AG04450 (cell line): ENCODE data around the gene APOL2. TPM values are rescaled to one million over a fixed set of nuclear protein-coding genes. Genes with fewer than 3 reads are reported as not detected.

ENCODE experiments used
- CTCF ChIA-PET: fragments of 300-600, 350-600 bp; formaldehyde crosslinking; extraction: SDS; loops from one replicate; lab custom pipeline; 2022; ENCODE audit warnings: antibody characterized with exemption, inconsistent platforms; lab: Charles Lee
- POLR2A ChIA-PET: fragments of 350-600 bp; formaldehyde crosslinking; extraction: SDS; loops from one replicate; lab custom pipeline; 2021; ENCODE audit warnings: antibody characterized with exemption, inconsistent platforms; lab: Yijun Ruan, JAX
- DNase-seq: peaks from one replicate; pipeline ENCODE4 v3.0.0-alpha.2; 2011; ENCODE audit warnings: low read depth, low spot score
- H3K27ac ChIP-seq: one replicate; pipeline ENCODE4 v1.5.1; 2012; ENCODE audit warnings: low read depth, low read length, control low read depth
- H3K27me3 ChIP-seq: one replicate; pipeline ENCODE4 v1.6.0; 2012; ENCODE audit warnings: low read length; ENCODE audit not compliant: control insufficient read depth, insufficient read depth
- H3K4me3 ChIP-seq: 2 replicates; pipeline ENCODE4 v1.5.1; 2011; ENCODE audit warnings: mild to moderate bottlenecking, low read depth, low read length, control low read depth
- H3K9me3 ChIP-seq: 2 replicates; pipeline ENCODE4 v1.5.1; 2012; ENCODE audit warnings: low read length; ENCODE audit not compliant: control insufficient read depth, insufficient read depth
- polyA plus RNA-seq: library from polyadenylated mRNA; depleted of rRNA; stranded (reverse); fragments of >200 nt; gene quantifications from 2 replicates; pipeline ENCODE4 v1.2.3, GENCODE V29; 2011
- TF ChIP-seq, protein P1 (sequence below): IDR thresholded peaks from 2 replicates; pipeline ENCODE4 v1.5.1; 2011; ENCODE audit warnings: low read depth, low read length, control low read depth, inconsistent platforms

The APOL2 gene
- polyA plus RNA-seq, 1 experiment = 19.7 TPM

DNA sequence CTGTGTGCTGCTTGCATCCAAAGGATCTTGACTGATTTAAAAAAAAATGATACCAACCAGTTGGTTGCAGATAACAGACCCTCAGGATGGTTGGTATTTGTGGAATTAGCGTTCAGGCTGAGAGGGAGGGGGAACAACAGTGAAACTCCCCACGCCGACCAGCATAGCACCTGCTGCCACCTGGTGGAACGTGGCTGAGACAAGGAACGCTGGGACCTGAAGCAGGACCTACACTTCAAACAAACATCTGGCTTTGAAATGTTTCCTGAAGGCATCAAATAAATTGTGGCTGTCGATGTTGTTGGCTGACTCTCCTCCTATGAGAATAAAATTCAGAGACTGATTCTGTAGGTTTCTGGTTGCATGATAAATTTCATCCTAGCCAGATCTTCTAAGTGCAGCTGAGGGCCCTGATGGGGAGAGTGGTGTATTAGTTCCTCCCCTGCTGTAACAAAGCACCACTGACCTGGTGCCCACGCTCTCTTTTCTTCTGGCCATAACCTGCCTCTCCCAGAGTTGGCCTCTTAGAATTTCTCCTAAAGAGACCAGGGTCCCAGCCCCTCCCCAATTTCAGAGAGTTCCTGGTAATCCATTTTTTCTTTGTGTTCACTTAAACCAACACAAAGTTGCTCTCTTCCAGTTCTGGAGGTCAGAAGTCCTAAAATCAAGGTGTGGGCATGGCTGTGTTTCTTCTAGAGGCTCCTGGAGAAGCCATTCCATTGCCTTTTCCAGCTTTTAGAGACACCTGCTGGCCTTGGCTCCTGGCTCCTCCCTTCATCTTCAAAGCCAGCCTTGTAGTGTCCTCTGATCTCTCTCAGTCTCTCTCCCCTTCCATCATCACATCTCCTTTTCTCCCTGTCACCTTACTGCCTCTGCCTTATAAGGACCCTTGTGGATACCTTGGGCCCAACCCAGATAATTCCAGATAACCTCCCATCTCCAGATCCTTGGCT is 17.3 kb downstream of the APOL2 start:
- Histone ChIP-seq H3K9me3 (no peaks in the 10 kb centered on the region), H3K4me3 (no peak overlapping the region), H3K27ac (no peak overlapping the region), H3K27me3 (peaks cover 24% of the 10 kb centered on the region)
- no peak for DNase-seq
- ChIA-PET CTCF (interaction anchor here (1.1 kb wide), 1 partner anchor 17 kb away, joined by 3 read pairs; the partner anchor contains the start of gene APOL2), POLR2A (no interaction called here)
- TF ChIP-seq, protein P1, sequence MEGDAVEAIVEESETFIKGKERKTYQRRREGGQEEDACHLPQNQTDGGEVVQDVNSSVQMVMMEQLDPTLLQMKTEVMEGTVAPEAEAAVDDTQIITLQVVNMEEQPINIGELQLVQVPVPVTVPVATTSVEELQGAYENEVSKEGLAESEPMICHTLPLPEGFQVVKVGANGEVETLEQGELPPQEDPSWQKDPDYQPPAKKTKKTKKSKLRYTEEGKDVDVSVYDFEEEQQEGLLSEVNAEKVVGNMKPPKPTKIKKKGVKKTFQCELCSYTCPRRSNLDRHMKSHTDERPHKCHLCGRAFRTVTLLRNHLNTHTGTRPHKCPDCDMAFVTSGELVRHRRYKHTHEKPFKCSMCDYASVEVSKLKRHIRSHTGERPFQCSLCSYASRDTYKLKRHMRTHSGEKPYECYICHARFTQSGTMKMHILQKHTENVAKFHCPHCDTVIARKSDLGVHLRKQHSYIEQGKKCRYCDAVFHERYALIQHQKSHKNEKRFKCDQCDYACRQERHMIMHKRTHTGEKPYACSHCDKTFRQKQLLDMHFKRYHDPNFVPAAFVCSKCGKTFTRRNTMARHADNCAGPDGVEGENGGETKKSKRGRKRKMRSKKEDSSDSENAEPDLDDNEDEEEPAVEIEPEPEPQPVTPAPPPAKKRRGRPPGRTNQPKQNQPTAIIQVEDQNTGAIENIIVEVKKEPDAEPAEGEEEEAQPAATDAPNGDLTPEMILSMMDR = peak; percentile 68

DNA sequence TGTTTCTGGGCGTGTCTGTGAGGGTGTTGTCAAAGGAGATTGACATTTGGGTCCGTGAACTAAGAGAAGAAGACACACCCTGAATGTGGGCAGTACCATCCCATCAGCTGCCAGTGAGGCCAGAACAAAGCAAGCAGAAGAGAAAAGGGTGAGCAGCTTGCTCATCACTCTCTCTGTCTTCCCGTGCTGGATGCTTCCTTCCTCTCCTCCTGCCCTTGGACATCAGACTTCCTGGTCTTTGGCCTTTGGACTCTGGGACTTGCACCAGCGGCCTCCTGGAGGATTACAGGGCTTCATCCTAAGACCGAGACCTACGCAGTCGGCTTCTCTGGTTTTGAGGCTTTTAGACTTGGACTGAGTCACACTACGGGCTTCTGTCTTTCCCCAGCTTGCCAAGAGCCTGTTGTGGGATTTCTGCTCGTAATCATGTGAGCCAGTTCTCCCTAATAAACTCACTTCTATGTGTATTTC is 18.8 kb downstream of the APOL2 start:
- H3K27ac ChIP-seq = no peak overlapping the region
- POLR2A ChIA-PET = interaction anchor here (0.6 kb wide), 1 partner anchor 19 kb away, joined by 3 read pairs; no protein-coding TSS in a partner anchor
- no peak overlapping the region for H3K4me3 ChIP-seq
- DNase-seq = no peak
- peaks cover 31% of the 10 kb centered on the region for H3K27me3 ChIP-seq
- CTCF ChIA-PET = interaction anchor here (0.6 to 1.1 kb wide), 2 partner anchors 19 to 23 kb away, joined by 3 read pairs; partner anchors contain the start of gene APOL2
- no peaks in the 10 kb centered on the region for H3K9me3 ChIP-seq
- TF ChIP-seq, protein P1 = no peak

DNA sequence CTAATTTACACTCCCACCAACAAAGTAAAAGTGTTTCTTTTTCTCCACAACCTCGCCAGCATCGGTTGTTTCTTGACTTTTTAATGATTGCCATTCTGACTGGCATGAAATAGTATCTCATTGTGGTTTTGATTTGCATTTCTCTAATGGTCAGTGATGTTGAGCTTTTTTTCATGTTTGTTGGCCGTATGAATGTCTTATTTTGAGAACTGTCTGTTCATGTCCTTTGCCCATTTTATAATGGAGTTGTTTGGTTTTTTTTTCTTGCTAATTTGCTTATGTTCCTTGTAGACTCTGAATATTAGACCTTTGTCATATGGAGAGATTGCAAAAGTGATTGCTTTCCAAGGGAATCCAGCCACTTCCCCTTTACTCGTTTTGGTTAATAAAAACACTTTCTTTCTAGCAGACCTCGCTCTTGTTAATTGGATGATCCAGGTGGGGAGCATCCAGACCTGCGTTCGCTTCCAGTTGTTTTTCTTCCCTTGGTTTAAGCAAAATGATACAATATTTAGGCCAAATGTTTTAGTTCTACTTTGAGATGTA is 20.6 kb downstream of the APOL2 start:
- CTCF ChIA-PET = no interaction called here
- no peak for DNase-seq
- H3K4me3 ChIP-seq = no peak overlapping the region
- TF ChIP-seq, protein P1 = no peak
- peaks cover 47% of the 10 kb centered on the region for H3K27me3 ChIP-seq
- POLR2A ChIA-PET = no interaction called here
- H3K9me3 ChIP-seq = no peaks in the 10 kb centered on the region
- no peak overlapping the region for H3K27ac ChIP-seq

DNA sequence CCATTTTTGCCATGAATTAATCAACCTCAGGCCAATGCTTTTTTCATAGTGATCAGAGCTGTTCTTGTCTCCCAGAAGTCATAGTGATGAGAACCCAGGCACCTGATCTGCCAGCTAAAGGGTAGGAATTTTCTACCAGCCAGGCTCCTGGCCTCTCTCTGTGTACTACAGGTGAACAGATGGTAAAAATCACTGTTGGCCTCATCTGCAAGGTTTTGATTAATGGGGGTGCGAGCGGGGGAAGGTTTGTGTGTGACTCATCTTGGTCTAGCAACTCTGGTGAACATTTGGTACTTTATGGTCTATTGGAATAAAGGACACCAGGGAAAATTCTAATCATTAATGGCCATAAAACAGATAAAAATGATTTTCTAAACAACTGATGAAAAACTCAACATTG is 23.3 kb downstream of the APOL2 start:
- H3K4me3 ChIP-seq = no peak overlapping the region
- CTCF ChIA-PET = interaction anchor here (0.6 to 0.7 kb wide), 2 partner anchors 21 to 38 kb away, joined by 3 to 4 read pairs; no protein-coding TSS in a partner anchor

More for the DNA sequence above, 23.3 kb downstream of the APOL2 start:
- H3K9me3 ChIP-seq = no peaks in the 10 kb centered on the region
- H3K27me3 ChIP-seq = peaks cover 56% of the 10 kb centered on the region
- POLR2A ChIA-PET = no interaction called here
- H3K27ac ChIP-seq = no peak overlapping the region
- no peak for DNase-seq
- TF ChIP-seq, protein P1 = no peak
